HG03460 (cell line): ENCODE results near the gene TRIM51G.
"Not testable (repeated sequence)": the region's sequence is repeated elsewhere in the genome, so short reads cannot be mapped to it uniquely, and the experiment has no call there.

Experiments
- ATAC-seq: cut with Tn5 transposase; IDR thresholded peaks from one replicate; pipeline ENCODE4 v1.9.1; 2021; ENCODE audit not compliant: unreplicated experiment

Gene TRIM51G, protein sequence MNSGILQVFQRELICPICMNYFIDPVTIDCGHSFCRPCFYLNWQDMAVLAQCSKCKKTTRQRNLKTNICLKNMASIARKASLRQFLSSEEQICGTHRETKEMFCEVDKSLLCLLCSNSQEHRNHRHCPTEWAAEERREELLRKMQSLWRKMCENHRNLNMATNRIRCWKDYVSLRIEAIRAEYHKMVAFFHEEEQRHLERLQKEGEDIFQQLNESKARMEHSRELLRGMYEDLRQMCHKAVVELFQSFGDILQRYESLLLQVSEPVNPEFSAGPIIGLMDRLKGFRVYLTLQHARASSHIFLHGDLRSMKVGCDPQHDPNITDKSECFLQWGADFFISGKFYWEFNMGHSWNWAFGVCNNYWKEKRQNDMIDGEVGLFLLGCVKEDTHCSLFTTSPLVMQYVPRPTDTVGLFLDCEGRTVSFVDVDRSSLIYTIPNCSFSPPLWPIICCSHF

GRCh38 chr11:48983785-48984184 is at the start of gene TRIM51G:
Gene TRIM51G (minus strand): TSS chr11:48983885. CDS start chr11:48981695, 2,190 bp downstream.
- not testable (repeated sequence) for ATAC-seq

GRCh38 chr11:49028523-49028922 is 44.8 kb upstream of the TRIM51G start, which contains the start of gene TRIM49B:
Gene TRIM49B (plus strand): TSS chr11:49028823. CDS start chr11:49031600, 2,777 bp downstream.
- ATAC-seq, result not testable (repeated sequence)

DNA sequence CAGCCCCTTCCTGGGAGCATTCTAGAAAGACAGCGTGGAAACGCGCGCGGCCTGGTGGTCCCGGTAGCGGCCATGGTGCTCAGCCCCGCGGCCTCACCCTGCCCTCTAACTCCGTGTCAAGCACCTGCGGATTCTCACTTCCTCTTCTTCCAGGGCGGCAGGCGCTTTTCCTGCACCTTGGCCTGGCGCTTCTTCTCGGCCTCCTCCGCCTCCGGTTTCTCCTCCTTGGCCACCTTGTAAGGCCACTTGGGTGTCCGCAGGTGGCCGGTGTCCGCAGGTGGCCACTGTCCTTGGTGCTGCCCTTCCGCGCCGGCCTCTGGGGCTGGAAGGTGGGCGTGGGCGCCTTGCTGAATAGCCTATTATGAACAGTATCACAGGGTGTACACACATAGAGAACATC is 15.1 kb downstream of the TRIM51G start:
- not testable (repeated sequence) for ATAC-seq

DNA sequence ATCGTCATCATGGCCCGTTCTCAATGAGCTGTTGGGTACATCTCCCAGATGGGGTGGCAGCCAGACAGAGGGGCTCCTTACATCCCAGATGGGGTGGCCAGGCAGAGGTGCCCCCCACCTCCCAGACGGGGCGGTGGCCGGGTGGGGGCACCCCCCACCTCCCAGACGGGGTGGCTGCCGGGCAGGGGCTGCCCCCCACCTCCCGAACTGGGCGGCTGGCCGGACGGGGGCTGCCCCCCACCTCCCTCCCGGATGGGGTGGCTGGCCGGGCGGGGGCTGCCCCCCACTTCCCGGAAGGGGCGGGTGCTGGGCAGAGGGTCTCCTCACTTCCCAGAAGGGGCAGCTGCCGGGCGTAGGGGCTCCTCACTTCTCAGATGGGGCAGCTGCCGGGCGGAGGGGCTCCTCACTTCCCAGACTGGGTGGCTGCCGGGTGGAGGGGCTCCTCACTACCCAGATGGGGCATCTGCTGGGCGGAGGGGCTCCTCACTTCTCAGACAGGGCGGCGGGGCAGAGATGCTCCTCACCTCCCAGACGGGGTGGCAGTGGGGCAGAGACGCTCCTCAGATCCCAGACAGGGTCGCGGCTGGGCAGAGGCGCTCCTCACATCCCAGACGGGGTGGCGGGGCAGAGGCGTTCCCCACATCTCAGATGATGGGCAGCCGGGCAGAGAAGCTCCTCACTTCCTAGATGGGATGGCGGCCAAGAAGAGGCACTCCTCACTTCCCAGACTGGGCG is 28.2 kb downstream of the TRIM51G start:
- ATAC-seq, result not testable (repeated sequence)

- ATAC-seq, result not testable (repeated sequence)
These were observed 37.9 kb downstream of the TRIM51G start for GRCh38 chr11:48945796-48946195.
